Stomach smooth muscle (tissue), 2 donors: ENCODE measurements around the gene DAGLA.

Source experiments
- H3K27ac ChIP-seq: one replicate; pipeline ENCODE4 v1.7.0; 2013; ENCODE audit warnings: mild to moderate bottlenecking, low read length, inconsistent platforms
- H3K27me3 ChIP-seq, 2 donors: one replicate each; pipeline ENCODE4 v1.7.0; 2013; ENCODE audit warnings: low read length in 2 of 2; ENCODE audit not compliant: insufficient read depth in 2 of 2, control insufficient read depth in 1 of 2
- H3K36me3 ChIP-seq, 2 donors: one replicate each; pipeline ENCODE4 v1.7.0; 2013; ENCODE audit warnings: low read length in 2 of 2; ENCODE audit not compliant: control insufficient read depth in 2 of 2, insufficient read depth in 2 of 2
- H3K4me1 ChIP-seq: one replicate; pipeline ENCODE4 v1.7.0; 2013; ENCODE audit warnings: low read length; ENCODE audit not compliant: control insufficient read depth, insufficient read depth
- H3K4me3 ChIP-seq, 2 donors: one replicate each; pipeline ENCODE4 v1.7.0; 2013; ENCODE audit warnings: low read length in 2 of 2
- H3K9ac ChIP-seq, 2 donors: one replicate each; pipeline ENCODE4 v1.7.0; 2013; ENCODE audit warnings: low read length in 2 of 2, mild to moderate bottlenecking in 1 of 2
- H3K9me3 ChIP-seq, 2 donors: one replicate each; pipeline ENCODE4 v1.7.0; 2013; ENCODE audit warnings: low read length in 2 of 2; ENCODE audit not compliant: control insufficient read depth in 2 of 2
- donor health status: healthy.
- donor health status: Pancreatic carcinoma.

DAGLA gene

DNA sequence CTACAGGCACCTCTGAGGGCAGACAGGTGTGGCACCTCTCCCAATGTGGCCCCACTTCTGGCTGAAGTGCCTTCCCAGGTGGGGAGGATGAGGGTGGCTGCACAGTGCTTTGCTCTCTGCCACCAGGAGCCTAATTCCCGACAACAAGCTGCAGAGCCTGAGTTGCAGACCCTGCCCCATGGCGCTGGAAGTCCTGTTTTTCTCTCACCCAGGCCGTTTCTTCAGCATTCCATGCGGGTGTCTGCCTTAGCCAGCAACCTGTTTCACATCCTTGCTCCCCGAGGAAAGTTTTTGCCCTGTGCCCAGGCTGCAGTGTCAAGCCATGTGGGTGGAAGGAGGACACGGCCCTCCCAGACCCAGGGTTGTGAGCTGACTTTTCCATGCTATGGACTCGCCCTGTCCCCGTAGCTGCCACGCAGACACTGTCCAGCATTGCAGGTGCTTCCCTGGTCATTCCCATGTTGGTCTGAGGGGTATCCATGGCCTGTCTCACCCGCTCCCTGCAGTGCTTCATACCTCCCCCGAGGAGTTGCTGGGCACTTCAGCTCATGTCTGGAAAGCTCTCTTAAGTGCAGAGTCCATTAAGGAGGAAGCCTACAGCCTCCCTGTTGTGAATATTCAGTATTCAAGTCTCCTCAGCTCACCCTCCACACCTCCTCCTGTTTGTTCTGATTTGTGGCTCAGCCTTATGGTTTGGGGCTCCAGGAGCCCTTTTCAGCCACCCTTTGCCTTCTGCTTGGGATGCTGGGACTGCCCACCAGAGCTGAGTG, 2.9 kb downstream of the DAGLA start:
- Histone ChIP-seq H3K4me3 (no peak overlapping the region), H3K4me1 (peaks cover 28% of the 10 kb centered on the region), H3K9ac (no peak overlapping the region), H3K9me3 (no peaks in the 10 kb centered on the region), H3K36me3 (no peaks in the 10 kb centered on the region), H3K27me3 (peaks cover 7 to 10% of the 10 kb centered on the region in 2 donors), H3K27ac (no peak overlapping the region)

GRCh38 chr11:61683961-61684869, 4.0 kb downstream of the DAGLA start:
- Histone ChIP-seq H3K9ac (no peak overlapping the region), H3K4me3 (peak overlapping the region in 1 of 2 donors; percentile 8), H3K9me3 (no peaks in the 10 kb centered on the region), H3K27me3 (peaks cover 3 to 10% of the 10 kb centered on the region in 2 donors), H3K36me3 (no peaks in the 10 kb centered on the region), H3K27ac (no peak overlapping the region), H3K4me1 (peaks cover 38% of the 10 kb centered on the region)

DNA sequence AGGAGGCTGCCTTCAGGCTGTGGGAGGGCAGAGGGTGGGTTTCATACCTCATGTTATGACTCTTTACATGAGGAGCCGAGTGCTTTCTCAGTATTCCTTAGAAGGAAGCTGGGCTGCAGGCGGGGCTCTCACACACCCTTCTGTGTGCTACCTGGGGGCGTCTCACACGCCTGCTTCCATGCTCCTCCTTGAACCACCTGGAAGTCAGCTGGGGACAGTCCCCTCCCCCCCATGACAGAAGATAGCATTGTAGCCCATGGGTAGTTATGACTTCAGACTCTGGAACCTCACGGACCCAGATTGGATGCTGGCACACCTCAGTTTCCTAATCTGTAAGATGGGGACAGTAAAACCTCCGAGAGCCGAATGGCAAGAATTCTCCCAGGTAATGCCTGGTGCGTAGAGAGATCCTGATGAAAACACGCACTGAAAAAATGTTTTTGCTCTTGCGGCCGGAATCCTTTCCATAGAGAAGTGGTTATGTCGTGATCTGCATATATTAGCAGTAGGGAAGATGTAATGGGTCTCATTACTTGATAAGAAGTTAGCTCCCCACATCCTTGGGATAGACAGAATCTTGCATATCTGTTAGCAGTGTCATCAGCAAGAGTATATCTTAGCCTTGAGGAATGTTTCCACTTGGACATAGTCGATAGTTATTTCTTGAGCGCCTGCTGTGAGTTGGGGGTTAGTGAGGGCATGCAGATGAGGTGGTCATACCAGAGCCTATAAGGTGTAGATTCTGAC, 4.9 kb downstream of the DAGLA start:
- H3K36me3 ChIP-seq: no peaks in the 10 kb centered on the region
- no peaks in the 10 kb centered on the region for H3K9me3 ChIP-seq
- H3K9ac ChIP-seq: no peak overlapping the region
- peaks cover 34% of the 10 kb centered on the region for H3K4me1 ChIP-seq
- no peak overlapping the region for H3K4me3 ChIP-seq
- no peak overlapping the region for H3K27ac ChIP-seq
- H3K27me3 ChIP-seq: peaks cover 3 to 8% of the 10 kb centered on the region in 2 donors

DNA sequence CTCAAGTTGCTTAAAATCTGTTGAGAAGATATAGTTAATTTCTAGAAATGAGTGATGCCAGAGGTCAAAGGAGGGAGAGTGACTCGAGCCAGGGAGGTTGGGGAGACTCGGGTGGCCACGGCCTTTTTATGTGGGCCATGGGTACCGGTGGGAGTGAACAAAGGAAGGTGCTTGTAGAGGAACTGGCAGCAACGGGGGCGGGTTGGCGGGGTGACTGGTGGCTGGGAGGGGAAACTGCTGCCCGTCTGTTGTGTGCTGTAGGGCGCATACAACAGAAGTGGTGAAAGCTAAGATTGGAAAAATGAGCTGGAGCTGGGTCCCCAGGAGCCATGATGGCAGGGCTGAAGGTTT, 5.4 kb downstream of the DAGLA start:
- H3K27ac ChIP-seq: no peak overlapping the region
- peaks cover 3 to 8% of the 10 kb centered on the region in 2 donors for H3K27me3 ChIP-seq
- peaks cover 30% of the 10 kb centered on the region for H3K4me1 ChIP-seq
- H3K36me3 ChIP-seq: no peaks in the 10 kb centered on the region
- no peak overlapping the region for H3K4me3 ChIP-seq
- H3K9me3 ChIP-seq: no peaks in the 10 kb centered on the region
- H3K9ac ChIP-seq: no peak overlapping the region

DNA sequence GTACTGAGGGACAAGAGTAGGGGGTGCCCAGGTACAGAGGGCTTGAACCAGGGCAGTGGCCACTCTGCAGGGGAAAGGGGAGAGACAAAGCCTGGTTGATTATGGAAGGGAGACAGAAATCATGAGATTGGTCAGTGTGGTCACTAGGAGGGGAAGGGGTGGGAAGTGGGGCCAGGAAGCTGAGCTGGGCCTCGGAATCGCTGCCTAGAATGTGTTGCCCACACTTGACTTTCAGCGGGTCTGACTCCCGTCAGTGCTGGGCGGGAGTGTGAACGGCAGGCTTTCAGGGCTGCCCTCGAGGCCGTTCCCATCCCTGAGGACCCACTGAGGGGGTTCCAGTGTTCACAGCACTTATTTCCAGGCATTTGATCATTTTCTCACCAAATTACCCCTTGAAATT, 5.9 kb downstream of the DAGLA start:
- no peaks in the 10 kb centered on the region for H3K9me3 ChIP-seq
- H3K4me1 ChIP-seq: peaks cover 25% of the 10 kb centered on the region
- H3K36me3 ChIP-seq: no peaks in the 10 kb centered on the region
- peaks cover 0 to 7% of the 10 kb centered on the region in 2 donors for H3K27me3 ChIP-seq
- no peak overlapping the region for H3K4me3 ChIP-seq
- no peak overlapping the region for H3K9ac ChIP-seq
- H3K27ac ChIP-seq: no peak overlapping the region

GRCh38 chr11:61686469-61686868, 6.3 kb downstream of the DAGLA start:
- H3K4me1 ChIP-seq: peaks cover 26% of the 10 kb centered on the region
- H3K4me3 ChIP-seq: no peak overlapping the region
- no peak overlapping the region for H3K27ac ChIP-seq
- H3K9me3 ChIP-seq: no peaks in the 10 kb centered on the region
- H3K36me3 ChIP-seq: no peaks in the 10 kb centered on the region
- H3K27me3 ChIP-seq: peaks cover 0 to 3% of the 10 kb centered on the region in 2 donors
- H3K9ac ChIP-seq: no peak overlapping the region

DNA sequence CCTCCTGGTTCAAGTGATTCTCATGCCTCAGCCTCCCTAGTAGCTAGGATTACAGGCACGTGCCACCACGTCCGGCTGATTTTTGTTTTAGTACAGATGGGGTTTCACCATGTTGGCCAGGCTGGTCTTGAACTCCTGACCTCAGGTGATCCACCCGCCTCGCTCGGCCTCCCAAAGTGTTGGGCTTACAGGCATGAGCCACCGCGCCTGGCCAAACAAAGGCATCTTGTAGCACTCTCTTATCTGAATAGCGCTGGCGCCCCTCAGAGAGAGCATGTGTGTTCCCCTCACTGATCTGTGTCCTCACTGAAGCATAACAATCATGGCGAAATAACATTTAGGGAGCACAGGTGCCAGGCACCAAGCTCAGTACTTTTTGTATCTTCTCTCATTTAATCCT, 7.2 kb downstream of the DAGLA start:
- H3K4me3 ChIP-seq: no peak overlapping the region
- no peak overlapping the region for H3K27ac ChIP-seq
- H3K4me1 ChIP-seq: peaks cover 26% of the 10 kb centered on the region
- H3K36me3 ChIP-seq: no peaks in the 10 kb centered on the region
- no peak overlapping the region for H3K9ac ChIP-seq
- H3K27me3 ChIP-seq: no peaks in the 10 kb centered on the region
- H3K9me3 ChIP-seq: no peaks in the 10 kb centered on the region

DNA sequence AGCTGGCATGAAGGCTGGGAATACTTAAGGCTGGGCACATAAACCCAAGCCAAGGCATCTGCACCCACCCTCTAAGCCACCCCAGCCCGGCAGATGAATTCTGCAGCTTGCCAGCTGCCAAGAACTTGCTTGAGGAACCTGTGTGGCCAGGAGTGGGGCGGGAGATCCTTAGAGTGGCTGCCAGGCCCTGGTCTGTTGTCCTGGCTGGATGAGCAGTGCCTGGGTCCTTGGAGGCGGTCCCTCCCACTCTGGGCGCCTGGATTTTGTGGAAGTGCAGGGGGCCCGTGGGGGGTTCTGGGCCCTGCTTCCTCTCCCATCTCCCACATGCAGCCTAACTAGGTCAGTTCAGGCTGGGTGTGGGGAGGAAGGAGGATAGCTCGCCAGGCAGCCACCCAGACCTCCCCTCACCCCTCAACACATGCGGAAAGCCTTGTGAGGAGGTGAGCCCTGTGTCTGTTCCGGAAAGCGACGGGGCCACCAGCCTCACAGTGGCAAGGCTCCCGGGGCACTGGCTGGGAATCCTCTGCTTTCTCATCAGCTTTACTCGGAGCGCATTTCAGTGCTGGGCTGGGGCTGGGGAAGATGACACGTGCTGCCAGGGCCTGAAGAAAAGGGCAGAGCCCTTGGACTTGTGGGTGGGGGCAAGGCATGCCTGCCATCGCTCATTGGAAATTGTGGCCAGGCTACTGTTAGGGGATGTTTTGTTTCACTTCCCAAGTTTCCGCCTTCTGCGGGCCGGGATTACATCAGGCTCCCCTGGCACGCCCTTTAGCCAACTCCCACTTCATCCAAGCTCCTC, 8.4 kb downstream of the DAGLA start:
- Histone ChIP-seq H3K36me3 (no peaks in the 10 kb centered on the region), H3K27ac (peak overlapping the region; percentile 66), H3K27me3 (no peaks in the 10 kb centered on the region), H3K4me1 (peaks cover 20% of the 10 kb centered on the region), H3K9ac (peak overlapping the region in 1 of 2 donors; percentile 36), H3K9me3 (no peaks in the 10 kb centered on the region), H3K4me3 (peak overlapping the region in 1 of 2 donors; percentile 52)

DNA sequence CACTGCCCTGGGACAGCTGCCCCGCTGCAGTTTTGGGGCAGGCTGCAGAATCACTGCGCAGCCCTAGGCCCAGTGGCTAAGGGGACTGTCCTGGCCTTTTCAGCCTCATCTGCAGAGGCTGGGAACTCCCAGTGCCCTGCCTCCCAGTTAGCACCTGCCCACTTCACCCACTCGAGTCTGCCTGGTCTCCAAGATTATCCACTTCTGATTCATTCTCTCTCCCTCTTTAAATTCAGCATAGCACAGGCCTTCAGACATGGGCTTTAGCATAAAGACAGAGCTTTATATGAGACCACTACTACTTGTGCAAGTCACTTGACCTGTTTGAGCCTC, 8.9 kb downstream of the DAGLA start:
- Histone ChIP-seq H3K9me3 (no peaks in the 10 kb centered on the region), H3K4me1 (peaks cover 23% of the 10 kb centered on the region), H3K4me3 (no peak overlapping the region), H3K36me3 (no peaks in the 10 kb centered on the region), H3K9ac (no peak overlapping the region), H3K27ac (no peak overlapping the region), H3K27me3 (no peaks in the 10 kb centered on the region)
